ENCODE measurements around the gene FAN1.

The FAN1 gene

GRCh38 chr15:30921106-30921505 is 17.4 kb downstream of the FAN1 start:
- DNase-seq (ENCODE audit: low spot score): no peak

GRCh38 chr15:30921781-30922479 is 18.2 kb downstream of the FAN1 start:
- no peak for DNase-seq (ENCODE audit: low spot score)

- peak; percentile 78 for DNase-seq (ENCODE audit: low spot score)
These were observed 19.0 kb downstream of the FAN1 start for GRCh38 chr15:30922480-30923311.

GRCh38 chr15:30923429-30923828 is 19.7 kb downstream of the FAN1 start:
- DNase-seq (ENCODE audit: low spot score): peak; percentile 14

GRCh38 chr15:30924353-30924752 is 20.6 kb downstream of the FAN1 start:
- no peak for DNase-seq (ENCODE audit: low spot score)

- no peak for DNase-seq (ENCODE audit: low spot score)
These were observed 22.0 kb downstream of the FAN1 start for GRCh38 chr15:30925686-30926085.

- DNase-seq (ENCODE audit: low spot score): no peak
These were observed 22.4 kb downstream of the FAN1 start for GRCh38 chr15:30926161-30926560.

GRCh38 chr15:30927148-30927761 is 23.5 kb downstream of the FAN1 start:
- no peak for DNase-seq (ENCODE audit: low spot score)

GRCh38 chr15:30928076-30928475 is 24.4 kb downstream of the FAN1 start:
- DNase-seq (ENCODE audit: low spot score): no peak

- DNase-seq (ENCODE audit: low spot score): no peak
These were observed 25.5 kb downstream of the FAN1 start for GRCh38 chr15:30929064-30929669.

GRCh38 chr15:30929982-30930381 is 26.3 kb downstream of the FAN1 start:
- DNase-seq (ENCODE audit: low spot score): no peak

GRCh38 chr15:30930422-30930821 is 26.7 kb downstream of the FAN1 start:
- no peak for DNase-seq (ENCODE audit: low spot score)

- no peak for DNase-seq (ENCODE audit: low spot score)
These were observed 29.6 kb downstream of the FAN1 start for GRCh38 chr15:30933293-30933692.

GRCh38 chr15:30939161-30939560 is 35.4 kb downstream of the FAN1 start:
- no peak for DNase-seq (ENCODE audit: low spot score)

GRCh38 chr15:30940359-30940758 is 36.6 kb downstream of the FAN1 start:
- DNase-seq (ENCODE audit: low spot score): no peak

- no peak for DNase-seq (ENCODE audit: low spot score)
These were observed 37.8 kb downstream of the FAN1 start for GRCh38 chr15:30941520-30941919.

- no peak for DNase-seq (ENCODE audit: low spot score)
These were observed 40.1 kb downstream of the FAN1 start for GRCh38 chr15:30943654-30944335.

GRCh38 chr15:30953183-30953582 is 49.5 kb downstream of the FAN1 start:
- no peak for DNase-seq (ENCODE audit: low spot score)

GRCh38 chr15:30953731-30954378 is 50.1 kb downstream of the FAN1 start:
- peak; percentile 45 for DNase-seq (ENCODE audit: low spot score)

GRCh38 chr15:30954674-30955073 is 51.0 kb downstream of the FAN1 start:
- no peak for DNase-seq (ENCODE audit: low spot score)

Data from COLO829 (cell line).